Measurements from ENCODE around the gene PRPH2.
"Not testable (repeated sequence)": the region's sequence is repeated elsewhere in the genome, so short reads cannot be mapped to it uniquely, and the experiment has no call there.

Gene PRPH2

GRCh38 chr6:42742116-42742894 is 19.9 kb upstream of the PRPH2 start:
- no peak for DNase-seq

DNA sequence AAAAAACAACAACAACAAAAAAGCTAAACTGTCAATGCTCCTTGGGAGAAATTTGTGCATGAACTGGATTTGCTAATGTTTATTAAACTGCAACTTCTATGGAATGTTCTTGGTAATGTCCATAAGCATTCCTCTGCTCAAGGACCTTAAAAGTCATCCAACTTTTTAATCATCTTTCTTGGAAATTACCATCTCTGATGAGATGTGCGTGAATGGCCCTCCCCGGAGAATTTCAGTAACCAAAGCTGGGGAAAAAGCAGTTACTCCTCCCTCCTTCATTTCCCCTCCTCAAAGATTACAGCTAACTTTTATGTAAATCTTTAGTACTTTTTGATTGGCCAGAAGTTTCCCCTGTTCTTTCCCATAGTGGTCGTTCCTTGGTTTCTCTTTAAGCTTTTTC is 18.3 kb upstream of the PRPH2 start:
- DNase-seq: no peak

DNA sequence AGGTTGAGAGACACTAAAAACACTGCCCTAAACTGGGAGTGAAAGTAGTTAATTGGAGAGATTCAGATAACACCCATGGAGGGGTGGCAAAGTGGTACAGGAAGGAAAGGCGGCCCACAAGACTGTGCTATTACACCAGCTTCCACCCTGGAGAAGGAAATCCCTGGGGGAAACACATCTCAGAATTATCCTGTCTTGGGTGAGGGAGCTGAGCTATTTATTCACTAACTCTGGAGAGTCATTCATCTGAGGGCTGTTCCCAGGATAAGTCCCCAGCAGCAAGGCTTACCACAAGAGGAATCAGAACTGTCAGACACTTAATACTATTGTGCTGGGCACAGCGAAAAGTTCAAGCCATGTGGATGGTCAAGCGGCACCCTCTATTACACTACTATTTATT is 13.6 kb upstream of the PRPH2 start:
- no peak for DNase-seq

DNA sequence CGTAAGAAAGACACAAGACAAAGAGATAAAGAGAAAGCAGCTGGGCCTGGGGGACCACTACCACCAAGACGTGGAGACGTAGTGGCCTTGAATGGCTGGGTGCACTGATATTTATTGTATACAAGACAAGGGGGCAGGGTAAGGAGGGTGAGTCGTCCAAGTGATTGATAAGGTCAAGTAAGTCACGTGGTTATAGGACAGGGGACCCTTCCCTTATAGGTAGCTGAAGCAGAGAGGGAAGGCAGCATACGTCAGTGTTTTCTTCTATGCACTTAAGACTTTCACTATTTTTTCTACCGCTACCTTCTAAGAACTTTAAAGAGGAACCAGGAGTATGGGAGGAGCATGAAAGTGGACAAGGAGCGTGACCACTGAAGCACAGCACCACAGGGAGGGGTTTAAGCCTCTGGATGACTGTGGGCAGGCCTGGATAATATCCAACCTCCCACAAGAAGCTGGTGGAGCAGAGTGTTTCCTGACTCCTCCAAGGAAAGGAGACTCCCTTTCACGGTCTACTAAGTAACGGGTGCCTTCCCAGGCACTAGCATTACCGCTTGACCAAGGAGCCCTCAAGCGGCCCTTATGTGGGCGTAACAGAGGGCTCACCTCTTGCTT is 11.6 kb upstream of the PRPH2 start:
- not testable (repeated sequence) for DNase-seq

DNA sequence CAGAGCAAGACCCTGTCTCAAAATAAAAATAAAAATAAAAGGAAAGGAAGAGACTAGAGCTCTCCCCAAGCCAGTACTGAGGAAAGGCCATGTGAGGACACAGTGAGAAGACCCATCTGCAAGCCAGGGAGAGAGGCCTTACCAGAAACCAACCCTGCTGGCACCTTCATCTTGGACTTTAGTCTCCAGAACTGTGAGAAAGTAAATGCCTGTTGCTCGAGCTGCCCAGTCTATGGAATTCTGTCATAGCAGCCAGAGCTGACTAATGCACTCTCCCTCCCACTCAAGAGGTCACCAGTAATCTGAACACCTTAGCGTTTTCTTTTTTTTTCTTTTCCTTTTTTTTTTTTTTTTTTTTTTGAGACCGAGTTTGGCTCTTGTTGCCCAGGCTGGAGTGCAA is 7.3 kb upstream of the PRPH2 start:
- no peak for DNase-seq

DNA sequence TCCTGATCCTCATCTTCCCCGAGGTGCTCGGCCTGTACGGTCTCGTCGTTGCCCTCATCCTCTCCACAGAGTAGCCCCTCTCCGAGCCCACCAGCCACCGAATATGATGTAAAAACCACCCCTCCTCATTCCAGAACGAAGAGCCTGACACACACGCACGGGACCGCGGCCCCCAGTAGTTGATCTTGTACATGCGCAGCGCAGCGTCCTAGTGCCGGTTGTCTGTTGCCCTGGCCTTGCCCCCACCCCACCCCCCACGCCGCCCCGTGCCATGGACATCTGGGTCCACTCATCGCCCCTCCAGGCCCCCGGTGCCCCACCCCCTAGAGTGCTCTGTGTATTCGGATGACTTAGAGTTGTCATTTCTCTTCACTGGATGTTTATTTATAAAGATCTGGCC is 5.2 kb upstream of the PRPH2 start:
- DNase-seq: no peak

GRCh38 chr6:42727087-42727611 is 4.8 kb upstream of the PRPH2 start:
- no peak for DNase-seq

- DNase-seq: peak; percentile 82
These were observed 4.2 kb upstream of the PRPH2 start for GRCh38 chr6:42726485-42727086.

GRCh38 chr6:42726026-42726425 is 3.6 kb upstream of the PRPH2 start:
- no peak for DNase-seq

GRCh38 chr6:42724825-42725224 is 2.4 kb upstream of the PRPH2 start:
- no peak for DNase-seq

DNA sequence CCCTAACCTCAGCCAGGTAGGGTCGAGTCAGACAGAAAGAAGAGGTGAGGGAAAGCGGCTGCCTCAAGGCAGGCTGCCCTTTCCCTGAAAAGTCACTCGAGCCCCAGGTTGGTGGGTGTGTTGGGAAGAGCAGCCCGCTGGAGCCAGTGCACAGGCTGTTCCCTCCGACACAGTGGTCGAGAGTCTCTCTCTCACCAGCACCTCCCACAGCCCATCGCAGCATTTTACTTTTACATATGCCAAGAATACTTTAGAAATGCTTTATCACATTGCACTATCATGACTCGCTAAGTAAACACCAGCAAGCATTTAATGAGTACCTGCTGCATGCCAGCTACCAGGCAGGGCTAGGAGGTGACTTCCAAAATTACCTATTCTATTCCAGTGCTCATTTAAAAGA is 1.7 kb downstream of the PRPH2 start:
- no peak for DNase-seq

DNA sequence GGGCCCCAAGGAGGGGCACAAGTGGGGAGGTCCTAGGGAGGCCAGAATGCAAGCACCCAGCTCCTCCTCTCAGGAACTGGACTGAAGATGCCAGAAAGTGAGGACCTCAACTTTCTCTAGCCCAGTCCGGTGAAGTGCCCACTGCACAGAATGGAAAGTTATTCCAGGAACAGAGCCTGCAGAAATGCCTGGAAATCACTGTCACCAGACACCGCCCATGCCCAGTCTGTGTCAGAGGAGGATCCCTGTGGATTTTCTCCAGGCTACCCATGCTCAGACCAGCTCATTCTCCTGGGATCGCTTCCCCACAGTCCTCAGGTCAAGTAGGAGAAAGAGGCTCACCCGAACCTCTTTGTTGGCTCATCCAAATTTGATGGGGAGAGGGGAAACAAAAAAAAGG is 6.5 kb downstream of the PRPH2 start:
- DNase-seq: no peak

DNA sequence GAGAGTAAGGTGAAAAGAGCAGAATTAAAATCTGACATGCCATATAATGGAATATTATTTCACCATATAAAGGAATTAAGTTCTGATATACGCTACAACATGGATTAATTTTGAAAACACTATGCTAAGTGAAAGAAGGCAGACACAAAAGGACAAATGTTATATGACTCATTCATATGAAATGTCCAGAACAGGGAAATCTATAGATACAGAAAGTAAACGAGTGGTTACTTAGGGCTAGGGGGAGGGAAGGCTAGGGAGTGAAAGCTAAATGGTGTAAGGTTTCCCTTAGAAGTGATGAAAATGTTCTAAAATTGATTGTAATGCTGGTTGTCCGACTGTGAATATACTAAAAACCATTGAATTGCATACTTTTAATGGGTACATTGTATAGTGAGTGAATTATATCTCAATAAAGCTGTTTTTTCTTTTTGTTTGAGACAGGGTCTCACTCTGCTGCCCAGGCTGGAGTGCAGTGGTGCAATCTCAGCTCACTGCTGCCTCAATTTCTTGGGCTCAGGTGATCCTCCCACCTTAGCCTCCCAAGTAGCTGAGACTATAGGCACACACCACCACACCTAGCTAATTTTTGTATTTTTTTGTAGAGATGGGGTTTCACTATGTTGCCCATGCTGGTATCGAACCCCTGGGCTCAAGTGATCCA is 8.2 kb downstream of the PRPH2 start:
- DNase-seq: no peak

DNA sequence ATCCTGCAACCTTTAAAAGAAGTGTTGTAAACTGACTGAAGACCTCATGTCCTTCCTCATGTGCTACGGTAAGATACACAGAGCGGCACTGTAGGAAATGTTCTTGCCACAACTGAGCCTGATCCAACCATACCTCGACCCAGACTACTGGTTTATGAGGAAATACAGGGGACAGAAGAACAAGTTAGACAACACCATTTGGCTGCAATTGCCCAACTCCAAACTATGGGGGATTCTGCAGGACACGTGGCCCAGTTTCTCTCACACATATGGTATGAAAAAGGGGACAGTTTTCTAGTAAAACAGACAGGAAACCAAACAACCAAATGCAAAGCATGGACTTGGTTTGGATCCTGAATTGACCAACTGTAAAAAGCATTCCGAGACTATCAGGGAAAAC is 10.5 kb downstream of the PRPH2 start:
- DNase-seq: no peak

- DNase-seq: no peak
These were observed 12.1 kb downstream of the PRPH2 start for GRCh38 chr6:42710316-42710715.

DNA sequence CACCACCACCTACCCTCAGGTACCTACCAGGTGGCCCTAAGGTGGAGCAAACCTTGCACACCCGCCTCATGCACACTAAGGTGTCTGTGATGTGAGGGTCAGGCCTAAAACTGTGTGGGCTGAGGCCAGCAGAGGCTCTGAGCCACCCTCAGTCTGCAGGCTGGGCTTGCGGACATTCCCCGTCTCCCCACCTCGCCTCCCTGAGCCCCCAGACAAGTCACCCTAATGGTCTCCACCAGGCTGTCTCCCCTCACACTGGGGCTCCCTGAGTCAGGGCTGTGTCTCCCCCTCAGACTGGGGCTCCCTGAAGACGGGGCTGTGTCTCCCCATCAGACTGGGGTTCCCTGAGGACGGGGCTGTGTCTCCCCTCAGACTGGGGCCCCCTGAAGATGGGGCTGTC is 12.5 kb downstream of the PRPH2 start:
- no peak for DNase-seq

DNA sequence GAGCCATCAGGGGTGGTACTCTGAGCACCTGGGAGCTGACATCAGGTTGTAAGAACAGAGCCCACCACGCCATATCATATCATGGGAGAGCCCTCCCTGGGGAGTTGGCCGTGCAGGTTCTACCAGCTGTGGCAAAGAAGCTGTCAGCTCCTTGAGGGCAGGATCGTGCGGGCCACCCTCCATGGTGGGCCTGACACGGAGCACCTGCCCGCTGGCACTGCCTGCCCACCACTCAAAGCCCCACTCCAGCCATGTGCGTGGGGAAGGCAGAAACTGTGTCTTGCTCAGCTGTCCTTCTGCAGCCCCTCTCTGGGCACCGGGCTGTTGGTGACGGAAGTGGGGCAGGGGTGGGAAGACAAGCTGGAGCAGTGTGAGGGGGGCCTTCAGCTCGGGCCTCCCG is 14.3 kb downstream of the PRPH2 start:
- no peak for DNase-seq

- no peak for DNase-seq
These were observed 14.8 kb downstream of the PRPH2 start for GRCh38 chr6:42707595-42707994.

- DNase-seq: no peak
These were observed 17.4 kb downstream of the PRPH2 start for GRCh38 chr6:42704937-42705374.

- no peak for DNase-seq
These were observed 18.0 kb downstream of the PRPH2 start for GRCh38 chr6:42704251-42704936.

- DNase-seq: not testable (repeated sequence)
These were observed 19.6 kb downstream of the PRPH2 start for GRCh38 chr6:42702786-42703185.

DNA sequence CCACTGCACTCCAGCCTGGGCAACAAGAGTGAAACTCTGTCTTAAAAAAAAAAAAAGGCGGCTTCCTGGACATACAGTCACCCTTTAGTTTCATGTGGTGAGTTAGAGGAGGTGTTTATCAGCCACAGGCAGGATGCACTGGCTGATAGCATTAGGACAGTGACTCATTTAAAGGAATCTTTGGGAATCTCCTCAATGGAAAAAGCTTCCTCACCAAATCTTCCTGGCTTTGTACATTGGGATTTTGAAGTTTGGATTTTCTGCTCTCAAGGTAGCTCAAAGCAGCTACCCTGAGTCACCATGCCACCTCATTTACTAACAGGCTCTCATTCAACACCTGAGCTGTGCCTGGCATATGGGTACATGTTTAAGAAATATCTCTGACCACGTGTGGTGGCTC is 20.2 kb downstream of the PRPH2 start:
- no peak for DNase-seq

- DNase-seq: no peak
These were observed 24.2 kb downstream of the PRPH2 start for GRCh38 chr6:42698217-42698616.
